Stimulated activated CD4-positive, alpha-beta T cell treated with anti-CD3 and anti-CD28 coated beads, TNF-alpha, amount 100 ng/mL, for 4 hours (primary cell): ENCODE data around the gene SLC25A34.

Source experiments
- DNase-seq, 3 experiments: peaks; one replicate each; pipeline ENCODE4 v3.0.0-alpha.2; 2020; ENCODE audit warnings: low read depth in 3 of 3

Gene SLC25A34

DNA sequence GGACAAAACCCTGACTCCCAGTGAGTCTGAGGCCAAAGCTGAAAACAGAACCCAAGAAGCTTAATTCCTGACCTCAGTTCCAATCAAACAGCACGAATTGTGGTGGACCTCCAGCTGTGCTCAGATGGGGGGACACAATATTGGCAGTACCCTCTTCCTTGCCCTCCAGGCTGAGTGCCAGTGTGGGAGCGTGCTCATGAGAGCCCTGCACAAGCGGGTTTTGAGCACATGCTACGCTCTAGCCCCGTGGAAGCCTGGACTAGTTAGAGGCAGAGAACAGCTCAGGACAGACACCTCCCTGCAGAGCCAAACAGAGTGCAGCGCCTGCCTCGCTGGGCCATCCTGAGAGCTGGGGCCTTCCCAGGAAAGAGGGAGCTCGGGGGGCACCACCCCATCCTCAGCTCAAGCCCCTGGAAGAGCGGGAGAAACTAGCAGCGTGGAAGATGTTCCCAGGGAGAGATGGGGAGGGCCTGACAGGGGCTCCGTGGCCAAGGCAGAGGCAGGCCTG lies 2.8 kb upstream of the SLC25A34 start:
- no peak for DNase-seq

DNA sequence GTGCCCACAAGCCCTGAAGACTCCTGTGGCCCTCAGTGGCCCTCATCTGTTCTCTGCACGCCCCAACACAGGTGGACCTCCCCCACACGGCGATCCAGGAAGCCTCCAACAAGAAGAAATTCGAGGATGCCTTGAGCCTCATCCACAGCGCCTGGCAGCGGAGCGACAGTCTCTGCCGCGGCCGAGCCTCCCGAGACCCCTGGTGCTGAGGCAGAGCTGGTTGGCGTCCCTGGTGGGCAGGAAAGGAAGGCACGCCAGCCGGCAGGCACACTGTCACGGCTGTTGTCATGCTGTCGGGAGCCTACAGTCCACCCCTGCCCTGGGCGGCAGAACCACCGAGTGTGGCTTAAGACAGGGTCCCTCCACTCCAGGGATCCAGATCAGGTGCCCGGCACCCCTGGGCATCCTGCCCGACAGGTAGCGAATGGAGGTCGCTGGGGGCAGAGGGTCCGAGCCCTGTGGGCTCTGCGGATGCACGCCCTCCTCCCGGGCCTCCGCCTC lies 2.3 kb upstream of the SLC25A34 start:
- no peak for DNase-seq

DNA sequence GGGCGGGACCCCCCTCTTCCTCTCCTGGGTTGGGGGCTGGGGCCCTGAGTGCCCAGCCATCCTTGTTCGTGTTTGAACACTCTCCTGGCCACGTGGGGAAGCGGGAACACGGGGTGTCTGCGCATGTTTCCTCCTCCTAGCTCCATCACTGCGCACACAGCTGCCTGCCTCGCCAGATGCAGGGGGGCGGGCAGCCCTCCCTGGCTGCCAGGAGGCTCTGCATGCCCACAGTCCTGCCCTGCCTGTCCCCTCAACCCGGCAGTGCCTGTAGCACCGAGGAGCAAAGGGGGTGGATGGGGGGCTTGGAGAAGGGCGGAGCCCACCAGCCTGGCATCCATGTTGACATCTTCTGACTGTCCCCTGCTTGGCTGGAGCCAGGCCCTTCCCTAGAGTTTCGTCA lies 1.8 kb upstream of the SLC25A34 start:
- no peak for DNase-seq

DNA sequence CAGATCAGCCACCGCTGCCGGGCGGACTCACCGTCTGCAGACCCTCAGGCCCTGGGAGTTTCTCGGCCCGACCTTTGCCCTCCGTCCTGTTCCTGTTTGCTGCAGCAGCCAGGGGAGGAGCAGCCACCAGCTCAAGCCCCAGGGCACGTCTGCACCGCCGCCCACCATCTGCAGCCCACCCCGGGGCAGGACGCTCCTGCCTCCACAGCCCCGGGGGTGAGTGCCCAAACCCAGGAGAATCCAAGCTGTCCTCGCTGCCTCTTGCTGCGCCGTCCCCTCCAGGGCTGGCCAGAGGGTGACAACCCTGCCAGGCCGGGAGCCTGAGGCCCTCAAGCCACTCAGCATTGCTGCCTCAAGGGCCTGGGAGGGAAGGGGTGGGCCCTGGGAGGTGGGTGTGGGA lies 1.2 kb upstream of the SLC25A34 start:
- no peak for DNase-seq

DNA sequence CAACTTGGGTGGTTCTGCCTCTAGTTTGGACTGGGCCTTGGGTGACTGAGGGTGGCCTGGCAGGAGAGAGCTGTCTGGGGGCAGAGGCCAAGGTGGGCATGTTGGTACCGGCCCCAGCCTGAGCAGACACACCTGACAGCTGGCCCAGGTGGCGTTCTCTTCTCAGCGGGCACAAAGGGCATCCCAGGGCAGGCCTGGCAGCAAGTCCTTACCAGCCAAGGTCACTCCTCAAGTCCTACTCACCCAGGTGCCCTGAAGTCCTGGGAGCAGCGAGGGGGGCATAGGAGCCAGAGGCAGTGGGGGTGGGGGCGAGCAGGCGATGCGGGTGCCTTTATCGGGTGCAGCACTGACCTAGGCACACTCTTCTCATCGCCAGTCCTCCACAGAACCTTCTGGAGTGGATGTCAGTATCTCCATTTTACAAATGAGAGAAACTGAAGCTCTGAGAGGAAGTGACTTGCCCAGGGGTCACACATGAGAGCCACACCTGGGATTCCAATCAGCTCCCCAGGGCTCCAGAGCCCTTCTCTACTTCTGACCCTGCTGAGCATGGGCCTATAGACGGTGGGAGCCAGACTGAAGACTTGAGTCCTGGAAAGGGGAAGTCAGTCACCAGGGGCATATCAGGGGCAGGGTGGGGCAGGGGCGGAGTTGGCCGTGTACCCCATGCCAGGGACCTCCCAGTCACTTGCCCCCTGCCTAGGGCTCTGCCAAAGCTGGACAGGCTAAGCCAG lies 587 bp upstream of the SLC25A34 start:
- DNase-seq = no peak

DNA sequence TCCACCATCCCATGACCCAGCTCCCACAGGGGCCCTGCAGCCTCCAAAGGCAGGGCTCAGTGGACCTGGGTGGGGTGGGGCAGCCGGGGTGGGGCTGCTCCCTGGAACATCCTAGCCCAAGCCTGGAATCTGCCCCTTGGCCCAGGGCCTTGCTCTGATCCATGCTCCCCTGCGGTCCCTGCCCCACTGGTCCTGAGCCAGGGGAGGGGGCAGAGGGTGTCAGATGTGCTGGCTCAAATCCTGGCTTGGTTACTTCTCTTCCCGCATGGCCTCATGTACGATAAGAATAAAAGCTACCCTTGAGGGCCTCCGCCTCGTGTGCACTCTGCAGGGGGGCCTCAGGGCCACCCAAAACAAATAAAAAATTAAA lies 819 bp downstream of the SLC25A34 start:
- no peak for DNase-seq

DNA sequence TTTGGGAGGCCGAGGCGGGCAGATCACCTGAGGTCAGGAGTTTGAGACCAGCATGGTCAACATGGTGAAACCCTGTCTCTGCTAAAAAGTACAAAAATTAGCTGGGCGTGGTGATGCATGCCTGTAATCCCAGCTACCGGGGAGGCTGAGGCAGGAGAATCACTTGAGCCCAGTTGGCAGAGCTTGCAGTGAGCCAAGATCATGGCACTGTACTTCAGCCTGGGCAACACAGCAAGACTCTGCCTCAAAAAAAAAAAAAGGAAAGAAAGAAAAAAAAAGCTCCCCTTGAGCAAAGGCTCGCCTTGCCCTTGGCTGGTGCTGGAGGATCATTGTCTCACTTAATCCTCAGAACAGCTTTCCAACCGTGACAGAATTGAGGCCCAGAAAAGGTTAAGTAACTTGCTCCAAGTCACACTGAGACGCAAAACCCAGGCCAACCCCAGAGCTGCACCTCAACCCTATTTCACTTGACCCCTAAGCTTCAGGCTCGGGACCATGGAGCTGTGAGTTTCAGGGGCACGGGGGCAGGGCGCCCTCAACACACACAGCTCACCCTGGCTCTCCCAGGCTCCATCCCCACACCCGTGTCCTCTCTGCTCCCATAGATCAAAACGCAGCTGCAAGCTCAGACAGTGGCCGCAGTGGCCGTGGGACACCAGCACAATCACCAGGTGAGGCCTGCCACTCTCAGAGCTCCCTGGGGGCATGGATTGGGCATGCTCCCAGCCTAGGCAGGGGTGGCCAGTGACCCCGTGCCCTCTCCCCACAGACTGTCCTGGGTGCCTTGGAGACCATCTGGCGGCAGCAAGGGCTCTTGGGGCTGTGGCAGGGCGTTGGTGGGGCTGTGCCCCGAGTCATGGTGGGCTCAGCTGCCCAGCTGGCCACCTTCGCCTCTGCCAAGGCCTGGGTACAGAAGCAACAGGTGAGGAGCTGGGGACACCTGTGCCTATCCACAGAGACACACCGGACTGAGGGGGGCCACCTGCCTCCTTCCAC lies 1.6 kb downstream of the SLC25A34 start:
- no peak for DNase-seq

DNA sequence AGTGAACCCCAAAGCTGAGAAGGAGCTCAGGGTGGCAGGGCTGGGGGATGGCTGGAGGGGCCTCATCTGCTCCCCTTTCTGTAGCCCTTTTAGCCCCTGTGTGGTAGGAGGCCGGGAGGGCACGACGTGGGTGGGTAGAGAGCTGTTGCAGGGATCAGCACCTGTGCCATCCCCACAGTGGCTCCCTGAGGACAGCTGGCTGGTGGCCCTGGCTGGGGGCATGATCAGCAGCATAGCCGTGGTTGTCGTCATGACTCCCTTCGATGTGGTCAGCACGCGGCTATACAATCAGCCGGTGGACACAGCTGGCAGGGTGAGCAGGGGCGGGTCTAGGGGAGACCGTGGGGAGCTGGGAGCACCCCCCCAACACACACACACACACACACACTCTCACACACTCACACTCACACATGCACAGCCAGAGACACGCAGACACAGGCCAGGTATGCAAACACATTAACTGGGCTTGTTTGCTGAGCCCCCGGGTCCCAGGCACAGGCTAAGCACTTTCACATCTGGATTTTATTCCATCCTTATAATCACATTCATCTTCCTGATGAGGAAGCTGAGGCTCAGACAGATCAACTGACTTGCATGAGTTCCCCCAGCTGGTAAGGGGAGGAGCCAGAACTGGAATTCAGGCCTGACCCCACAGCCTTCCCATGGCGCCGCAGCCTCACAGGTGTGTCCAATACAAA lies 2.5 kb downstream of the SLC25A34 start:
- no peak for DNase-seq

DNA sequence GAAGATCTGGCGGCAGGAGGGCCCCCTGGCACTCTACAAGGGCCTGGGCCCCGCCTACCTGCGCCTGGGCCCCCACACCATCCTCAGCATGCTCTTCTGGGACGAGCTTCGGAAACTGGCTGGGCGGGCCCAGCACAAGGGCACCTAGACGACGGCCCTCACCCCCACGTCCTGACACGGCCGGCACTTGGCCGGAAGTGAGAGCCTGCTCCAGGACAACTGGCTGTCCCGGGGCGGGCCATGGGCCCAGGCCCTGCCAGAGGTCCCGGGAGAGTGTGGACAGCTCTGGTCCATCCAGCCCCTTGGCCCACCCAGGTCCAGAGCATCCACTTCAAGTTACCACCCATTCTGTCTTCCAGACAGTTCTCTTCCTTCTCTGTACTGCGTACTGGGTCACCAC lies 3.2 kb downstream of the SLC25A34 start:
- no peak for DNase-seq

DNA sequence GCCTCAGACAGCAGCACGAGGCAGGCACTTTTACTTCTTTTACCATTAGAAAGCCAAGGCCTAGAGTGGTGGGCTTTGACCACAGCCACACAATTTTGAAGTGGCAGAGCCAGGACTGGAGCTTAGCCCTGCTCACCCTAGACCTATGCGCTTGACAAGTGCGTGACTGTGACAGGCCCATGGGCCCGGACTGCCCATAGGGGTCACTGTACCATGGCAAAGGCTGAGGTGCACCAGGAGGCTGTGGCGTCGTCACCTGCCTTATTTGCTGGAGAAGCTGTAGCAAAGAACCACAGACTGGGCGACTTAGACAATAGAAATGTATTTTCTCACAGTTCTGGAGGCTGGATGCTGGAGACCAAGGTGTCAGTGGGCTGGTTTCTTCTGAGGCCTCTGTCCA lies 3.7 kb downstream of the SLC25A34 start:
- no peak for DNase-seq

DNA sequence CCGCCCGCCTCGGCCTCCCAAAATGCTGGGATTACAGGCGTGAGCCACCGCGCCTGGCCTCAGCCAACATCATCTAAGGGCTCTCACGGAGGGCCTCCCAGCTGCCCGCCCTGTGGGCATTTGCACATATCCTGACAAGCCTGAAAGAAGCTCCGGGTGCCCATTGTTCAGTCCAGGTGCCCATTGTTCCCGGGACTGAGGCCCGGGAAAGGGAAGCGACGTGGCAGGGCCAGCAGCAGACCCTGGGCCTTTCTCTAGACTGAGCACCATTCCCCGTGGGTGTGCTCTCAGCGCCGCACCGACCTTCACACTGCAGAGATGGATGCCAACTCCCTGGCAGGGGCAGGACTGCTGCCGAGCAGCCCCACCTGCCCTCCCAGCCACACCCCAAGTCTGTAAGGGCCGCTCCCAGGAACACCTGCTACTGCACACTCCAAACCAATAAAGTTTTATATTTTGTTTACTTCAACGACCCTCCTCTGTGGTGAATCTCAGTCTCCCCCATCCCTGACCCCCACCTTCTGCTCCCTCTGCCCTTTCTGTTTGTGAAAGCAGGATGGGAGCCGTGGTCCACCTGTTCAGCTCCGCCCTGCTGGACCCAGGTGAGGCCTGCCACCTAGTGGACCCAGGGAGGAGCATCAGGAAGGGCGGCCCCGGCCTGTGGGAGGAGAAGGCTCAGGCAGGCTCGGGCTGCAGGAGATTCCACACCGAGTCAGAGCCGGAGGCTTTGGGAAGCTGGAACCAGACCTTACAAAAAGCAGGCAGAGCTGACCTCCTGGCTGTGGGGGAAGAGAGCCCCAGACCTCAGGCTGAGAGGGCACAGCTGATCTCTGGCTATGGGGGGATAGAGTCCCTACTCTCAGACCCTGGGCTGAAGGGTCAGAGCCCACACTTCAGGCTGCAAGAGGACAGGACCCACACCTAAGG lies 5.1 kb downstream of the SLC25A34 start:
- DNase-seq = peak; percentile 37 to 48 (median 40)

DNA sequence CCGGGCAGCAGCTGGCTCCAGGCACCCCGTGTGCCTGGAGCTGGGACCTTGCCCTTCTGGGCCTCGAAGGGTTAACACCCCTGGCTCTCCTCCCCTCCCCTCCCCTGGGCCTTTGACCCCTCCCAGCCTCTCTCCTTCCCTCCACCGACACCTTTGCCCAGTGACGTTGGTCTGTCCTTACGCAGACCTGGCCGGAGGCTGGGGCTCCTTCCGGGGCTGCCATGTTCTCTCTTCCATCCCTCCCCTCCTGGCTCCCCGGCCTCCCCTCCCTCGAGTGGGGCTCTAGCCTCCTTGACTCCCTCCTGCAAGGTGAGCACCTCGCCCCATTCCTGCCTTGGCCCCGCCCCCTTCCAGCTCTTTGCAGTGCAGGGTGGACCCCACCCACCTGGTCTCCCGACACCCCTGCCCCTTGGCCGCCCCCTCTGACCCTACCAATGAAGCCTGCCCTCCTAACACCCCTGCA lies 6.3 kb downstream of the SLC25A34 start, which contains the start of gene TMEM82:
TMEM82 (plus strand) TSS at position 161 of the 463 bp plus-strand sequence; CDS start at position 222, 61 bp downstream.
- DNase-seq = no peak

DNA sequence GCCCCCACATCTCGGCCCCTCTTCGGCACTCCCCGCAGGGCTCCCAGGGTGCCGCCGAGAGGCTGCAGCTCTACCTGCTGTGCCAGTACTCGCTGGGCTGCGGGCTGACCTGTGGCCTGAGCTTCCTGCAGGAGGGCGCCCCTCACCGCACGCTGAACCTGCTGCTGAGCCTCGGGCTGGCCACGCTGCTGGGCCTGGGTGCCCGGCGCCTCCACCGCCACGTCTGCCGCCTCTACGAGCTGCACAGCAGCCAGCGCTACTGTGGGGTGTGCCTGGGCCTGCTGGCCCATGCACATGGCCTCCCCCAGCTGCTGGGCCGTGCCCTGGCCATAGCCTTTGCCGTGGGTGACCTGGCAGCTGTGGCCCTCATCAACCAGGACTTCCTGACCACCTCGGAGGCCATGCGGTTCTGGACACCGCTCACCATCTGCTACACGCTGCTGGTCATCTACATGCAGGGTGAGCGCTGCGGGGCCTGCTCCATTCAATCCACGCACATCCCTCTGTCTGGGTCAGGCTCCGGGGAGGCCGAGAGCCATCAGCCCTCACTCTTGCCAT lies 8.1 kb downstream of the SLC25A34 start:
- no peak for DNase-seq

DNA sequence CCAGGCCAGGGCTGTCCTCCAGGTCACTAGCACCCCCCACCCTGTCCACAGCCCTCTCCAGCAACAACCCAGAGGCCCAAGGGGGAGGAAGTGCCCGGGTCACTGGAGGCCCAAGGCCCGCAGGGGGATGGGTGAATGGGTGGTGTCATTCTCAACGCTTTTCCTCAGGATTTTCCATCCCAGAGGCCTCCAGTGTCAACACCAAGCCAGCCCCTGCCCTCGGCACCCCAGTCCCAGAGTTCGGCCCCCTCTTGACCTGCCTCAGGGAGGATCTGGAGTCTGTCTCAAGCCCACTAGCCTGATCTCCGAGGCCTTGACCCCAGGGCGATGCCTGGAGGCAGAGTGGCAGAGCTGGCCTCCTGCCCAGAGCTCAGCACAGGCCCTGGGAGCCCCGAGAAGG lies 11.3 kb downstream of the SLC25A34 start:
- no peak for DNase-seq

DNA sequence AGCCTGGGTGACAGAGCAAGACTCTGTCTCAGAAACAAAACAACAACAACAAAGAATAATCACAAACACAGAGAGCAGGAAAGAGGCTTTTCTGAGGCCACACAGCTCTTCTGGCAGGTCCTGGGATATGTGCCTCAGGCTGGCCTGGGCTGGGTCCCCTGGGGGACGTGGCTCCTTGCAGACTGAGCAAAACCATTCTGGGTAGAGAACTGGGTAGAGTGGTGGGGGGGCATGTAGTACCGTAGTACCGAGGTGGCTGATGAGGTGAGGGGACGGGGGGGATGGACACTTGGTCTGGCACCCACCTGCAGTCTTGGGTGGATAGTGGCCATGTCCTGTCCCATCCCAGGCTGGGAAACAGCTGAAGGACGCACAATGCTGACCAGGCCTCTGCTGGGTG lies 12.2 kb downstream of the SLC25A34 start:
- no peak for DNase-seq

DNA sequence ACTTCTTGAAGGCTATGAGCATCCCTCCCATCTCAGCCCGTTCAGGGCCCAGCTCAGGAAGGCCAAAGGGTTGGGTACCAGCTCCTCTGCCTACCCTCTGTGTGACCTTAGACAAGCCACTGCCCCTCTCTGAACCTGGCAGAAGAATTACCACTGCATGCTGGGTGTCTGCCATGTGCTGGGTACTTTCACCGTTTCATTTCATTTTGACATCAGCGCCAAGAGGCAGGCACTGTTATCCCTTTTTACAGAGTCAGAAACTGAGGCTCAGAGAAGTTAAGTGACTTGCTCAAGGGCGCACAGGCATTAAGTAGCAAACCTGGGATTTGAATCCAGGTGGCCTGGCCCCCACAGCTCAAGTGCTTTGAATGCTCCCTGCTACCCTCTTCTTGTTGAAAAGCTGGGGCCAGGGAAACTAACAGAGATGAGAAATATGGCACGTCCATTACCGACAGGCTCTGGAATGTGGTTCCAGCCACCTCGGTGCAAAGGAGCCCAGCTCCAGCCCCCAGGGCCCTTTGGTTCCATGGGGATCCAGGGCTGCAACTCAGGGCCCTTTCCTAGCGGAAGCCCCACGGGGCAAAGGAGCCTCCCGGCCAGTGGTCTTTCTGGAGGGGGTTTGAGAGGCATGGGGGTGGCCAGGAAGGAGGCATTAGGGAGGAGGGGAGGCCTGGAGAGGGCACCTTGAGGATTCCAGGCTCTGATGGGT lies 12.8 kb downstream of the SLC25A34 start:
- no peak for DNase-seq

DNA sequence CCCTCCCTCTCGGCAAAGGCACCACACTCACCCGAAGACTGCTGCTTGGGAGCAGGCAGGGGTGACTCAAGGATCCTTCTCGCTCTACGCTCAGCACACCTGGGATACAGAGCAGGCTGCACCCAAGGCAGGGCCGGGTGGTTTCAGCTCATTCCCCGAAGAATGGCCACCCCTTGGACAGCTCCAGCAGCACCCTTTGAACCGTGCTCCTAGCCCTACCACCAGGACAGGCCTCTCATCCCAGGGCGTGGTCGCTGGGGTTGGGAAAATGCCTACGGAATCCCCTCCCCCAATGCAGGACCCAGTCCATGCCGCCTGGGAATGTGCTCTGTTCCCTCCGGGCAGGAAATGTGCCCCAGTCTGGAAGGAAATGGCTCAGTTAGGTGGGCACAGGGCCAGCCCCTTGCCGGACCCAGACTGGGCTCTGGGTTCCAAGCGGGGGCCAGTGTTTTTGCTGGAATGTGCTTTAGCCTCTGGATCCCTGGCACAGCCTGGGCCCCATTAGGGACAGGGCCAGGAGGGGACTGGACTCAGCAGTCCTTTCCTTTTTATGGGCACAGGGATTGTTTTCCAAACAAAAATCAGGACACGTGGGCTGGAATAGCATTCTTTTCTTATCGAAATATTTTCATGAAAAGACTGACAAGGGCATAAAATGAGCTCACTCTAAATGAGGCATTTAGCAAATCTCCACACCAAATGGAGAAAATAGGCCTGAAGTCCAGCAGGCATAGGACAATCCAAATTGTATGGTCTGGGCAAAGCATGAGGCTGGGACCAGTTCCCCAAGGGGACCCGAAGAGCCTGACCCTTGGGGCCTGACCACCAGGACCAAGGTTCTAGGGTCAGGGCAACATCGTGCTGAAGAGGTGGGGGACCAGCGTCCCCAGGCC lies 13.6 kb downstream of the SLC25A34 start:
- DNase-seq = no peak

DNA sequence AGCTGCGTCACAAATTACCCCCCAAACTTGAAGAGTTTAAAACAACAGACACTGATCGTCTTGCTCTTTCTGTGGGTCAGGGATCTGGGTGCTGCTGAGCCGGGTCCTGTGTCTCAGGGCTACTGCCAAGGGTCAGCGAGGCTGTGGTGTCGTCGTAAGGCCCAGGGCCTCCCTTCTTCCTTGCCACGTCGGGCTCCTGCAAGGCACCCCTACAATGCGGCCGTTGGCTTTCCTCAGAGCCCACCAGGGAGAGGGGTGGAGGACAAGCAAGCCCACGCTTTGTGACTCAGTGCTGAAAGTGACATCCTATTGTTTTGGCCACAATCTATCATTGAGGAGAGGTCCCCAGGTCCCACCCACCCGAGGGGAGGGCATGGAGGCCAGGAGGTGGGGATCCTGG lies 14.9 kb downstream of the SLC25A34 start:
- no peak for DNase-seq

DNA sequence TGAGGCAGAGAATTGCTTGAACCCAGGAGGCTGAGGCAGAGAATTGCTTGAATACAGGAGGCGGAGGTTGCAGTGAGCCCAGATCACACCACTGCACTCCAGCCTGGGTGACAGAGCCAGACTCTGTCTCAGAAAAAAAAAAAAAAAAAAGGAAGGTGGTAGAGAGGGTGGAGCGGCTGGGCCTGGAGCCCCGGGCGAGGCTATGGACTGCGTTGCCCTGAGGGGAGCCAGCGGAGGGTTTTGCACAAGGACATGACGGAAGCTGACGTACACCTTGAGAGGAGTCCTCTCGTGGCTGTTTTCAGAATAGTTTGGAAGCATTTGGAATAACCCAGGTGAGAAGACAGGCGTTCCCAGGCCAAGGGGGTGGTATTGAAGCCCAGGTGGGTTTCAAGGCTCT lies 15.7 kb downstream of the SLC25A34 start:
- no peak for DNase-seq
